HuH-7 (cell line): ENCODE measurements around the gene CLDN19.
A peak's percentile ranks its signal among the peaks of the same experiment; 100 is the strongest.

Source experiments
- DNase-seq: peaks from one replicate; pipeline ENCODE4 v3.0.0; 2011; ENCODE audit warnings: low spot score

Gene CLDN19

DNA sequence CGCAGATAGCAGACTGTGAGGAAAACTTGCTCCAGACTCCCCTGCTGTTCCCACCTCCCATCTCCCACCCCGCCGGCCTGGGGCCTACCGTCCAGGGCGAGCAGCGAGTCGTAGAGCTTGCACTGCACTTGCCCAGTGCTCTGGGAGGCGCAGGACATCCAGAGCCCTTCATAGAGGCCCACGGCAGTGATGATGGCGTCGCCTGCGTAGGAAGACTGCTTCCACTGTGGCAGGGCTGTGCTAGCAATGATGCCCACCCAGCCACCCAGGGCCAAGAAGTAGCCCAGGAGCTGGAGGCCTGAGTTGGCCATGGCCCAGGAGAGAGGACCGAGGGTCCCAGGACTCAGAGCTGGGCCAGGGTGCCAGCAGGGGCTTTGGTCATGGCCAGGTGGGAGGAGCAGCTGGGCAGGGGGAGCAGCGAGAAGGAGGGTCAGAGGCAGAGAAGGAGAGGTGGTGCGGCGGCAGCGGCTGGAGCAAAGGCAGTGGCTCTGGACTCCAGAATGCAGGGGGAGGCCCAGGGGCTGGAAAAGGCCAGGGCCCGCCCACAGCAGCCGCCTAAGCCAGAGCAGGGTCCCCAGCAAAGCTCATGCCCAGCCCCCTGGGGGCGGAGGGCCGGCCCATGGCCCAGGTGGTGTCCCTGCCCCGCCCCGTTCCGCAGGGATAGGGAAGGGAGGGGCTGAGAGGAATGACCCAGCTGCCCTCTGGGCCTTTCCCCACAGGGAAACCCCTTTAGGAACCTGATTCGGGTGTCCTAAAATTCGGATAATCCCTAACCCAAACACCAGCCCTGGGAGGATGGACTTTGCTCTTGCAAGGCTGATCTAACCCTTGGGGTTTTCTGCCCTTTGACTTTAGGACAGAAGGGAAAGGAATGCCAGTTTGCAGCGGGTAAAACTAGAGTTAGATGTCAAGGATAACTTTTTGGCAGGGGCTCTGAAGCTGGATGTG lies at the start of gene CLDN19:
Gene CLDN19 (minus strand): TSS at position 484 of the 948 bp plus-strand sequence. CDS start 173 bp downstream, at position 311.
- DNase-seq: peak; percentile 87

DNA sequence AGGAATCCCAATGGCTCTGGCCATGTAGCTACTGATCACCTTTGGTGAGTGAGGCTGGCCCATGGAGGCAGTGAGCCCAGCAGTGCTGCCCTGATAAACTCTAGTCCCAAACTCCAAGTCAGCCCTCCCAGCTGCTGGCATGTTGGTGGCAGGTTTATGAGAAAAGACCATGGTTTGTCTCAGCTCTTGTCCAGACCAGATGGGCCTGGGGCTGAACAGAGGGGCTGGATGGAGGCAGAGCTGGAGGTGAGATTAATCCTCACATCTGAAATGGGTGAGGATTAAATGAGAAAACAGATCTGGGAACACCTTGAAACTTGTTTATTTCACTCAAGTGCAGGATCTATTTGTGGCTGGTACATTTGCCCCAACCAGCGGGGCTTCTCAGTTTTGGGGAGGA lies 48.0 kb upstream of the CLDN19 start:
- DNase-seq: no peak

DNA sequence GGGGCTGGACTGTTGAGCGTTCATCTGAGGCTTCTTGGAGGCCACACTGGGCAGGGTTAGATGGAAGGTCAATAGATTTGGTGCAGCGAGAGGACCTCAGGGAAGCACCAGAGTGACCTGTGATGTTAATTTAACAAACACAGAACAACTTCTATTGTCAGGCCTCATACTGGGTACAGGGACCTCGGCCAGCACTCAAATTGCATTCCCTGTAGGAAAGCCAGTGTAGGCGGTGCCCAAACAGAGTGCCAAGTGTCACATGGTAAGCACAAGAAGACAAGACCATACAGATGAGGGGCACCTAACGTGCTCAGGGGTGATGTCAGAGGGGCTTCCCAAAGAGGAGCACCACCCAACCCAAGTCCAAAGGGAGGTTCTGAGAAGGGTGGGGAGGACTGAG lies 46.1 kb upstream of the CLDN19 start:
- no peak for DNase-seq

- no peak for DNase-seq
Observed at GRCh38 chr1:42784946-42785693, 45.1 kb upstream of the CLDN19 start, which contains the start of gene TMEM269. Gene TMEM269, plus strand, starts transcription at chr1:42784991. Its CDS starts 4,903 bp downstream, at chr1:42789894.

DNA sequence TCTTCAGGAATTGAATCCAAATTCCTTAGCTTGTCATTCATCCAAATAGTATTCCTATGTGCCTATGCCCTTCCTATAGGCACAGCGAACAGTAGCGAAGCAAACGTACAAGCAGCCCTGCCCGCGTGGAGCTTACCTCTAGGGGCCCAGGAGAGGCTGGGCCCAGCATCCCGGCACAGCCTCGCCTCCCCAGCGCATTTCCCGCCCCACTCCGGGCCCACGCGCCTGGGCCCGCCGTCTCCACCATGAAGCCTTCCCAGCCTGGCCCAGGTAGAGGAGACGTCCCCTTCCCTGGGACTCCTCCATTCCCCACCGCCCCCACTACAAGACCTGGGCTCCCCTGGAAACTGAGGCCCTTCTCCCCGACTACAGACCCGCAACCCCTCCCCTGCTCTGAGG lies 44.5 kb upstream of the CLDN19 start:
- DNase-seq: no peak

GRCh38 chr1:42783092-42783491 lies 43.1 kb upstream of the CLDN19 start:
- no peak for DNase-seq

- no peak for DNase-seq
Observed at GRCh38 chr1:42780176-42780575, 40.1 kb upstream of the CLDN19 start.

GRCh38 chr1:42779725-42780124 lies 39.7 kb upstream of the CLDN19 start:
- DNase-seq: no peak

GRCh38 chr1:42777852-42778251 lies 37.8 kb upstream of the CLDN19 start:
- DNase-seq: peak; percentile 77

GRCh38 chr1:42776502-42776901 lies 36.5 kb upstream of the CLDN19 start:
- DNase-seq: no peak

GRCh38 chr1:42774928-42775526 lies 35.0 kb upstream of the CLDN19 start:
- no peak for DNase-seq

GRCh38 chr1:42773420-42773819 lies 33.4 kb upstream of the CLDN19 start:
- no peak for DNase-seq

DNA sequence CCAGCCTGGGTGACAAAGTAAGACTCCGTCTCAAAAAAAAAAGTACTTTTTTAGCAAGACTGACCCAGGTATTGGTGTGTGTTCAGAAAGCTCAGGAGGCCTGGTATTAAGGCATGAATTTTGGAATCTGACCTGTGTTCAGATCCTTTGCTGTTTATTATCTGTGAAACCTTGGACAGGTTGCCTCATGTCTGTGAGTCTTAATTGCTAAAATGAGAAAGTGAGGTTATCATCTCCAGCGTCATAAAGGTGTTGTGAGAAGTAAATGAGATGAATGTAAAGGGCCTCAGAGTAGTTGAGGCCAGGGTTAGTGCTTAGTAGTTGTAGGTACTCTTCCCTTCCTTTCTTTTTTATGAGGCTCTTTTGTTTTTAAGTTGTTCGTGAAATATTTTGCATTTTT lies 29.8 kb upstream of the CLDN19 start:
- no peak for DNase-seq

DNA sequence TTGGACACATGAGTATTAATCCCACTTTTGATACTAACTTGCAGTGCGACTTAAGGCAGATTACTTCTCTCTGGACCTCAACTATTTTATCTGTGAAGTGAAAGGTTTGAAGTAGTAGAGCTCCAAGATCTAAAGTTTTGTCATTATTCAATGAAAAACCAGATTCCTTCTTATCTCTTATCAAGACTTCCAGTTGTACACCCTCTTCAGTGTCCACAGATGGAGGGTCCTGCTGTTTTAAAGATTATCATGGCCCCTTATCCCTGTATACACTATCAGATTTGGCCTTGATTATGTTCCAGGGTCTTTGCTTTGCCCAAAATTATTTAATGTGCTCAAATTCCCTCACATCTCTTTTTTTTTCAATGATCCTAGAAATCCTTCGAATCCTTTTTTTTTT lies 28.1 kb upstream of the CLDN19 start:
- DNase-seq: no peak

GRCh38 chr1:42767510-42768000 lies 27.5 kb upstream of the CLDN19 start:
- DNase-seq: no peak

GRCh38 chr1:42766741-42767509 lies 26.9 kb upstream of the CLDN19 start, which contains the start of the genes C1orf50 and P3H1:
Gene C1orf50, plus strand, starts transcription at chr1:42767249. Its CDS starts 63 bp downstream, at chr1:42767312.
Gene P3H1, minus strand, starts transcription at chr1:42767028. Its CDS starts 57 bp downstream, at chr1:42766971.
- DNase-seq: peak; percentile 95

GRCh38 chr1:42765832-42766740 lies 26.1 kb upstream of the CLDN19 start:
- peak; percentile 73 for DNase-seq

DNA sequence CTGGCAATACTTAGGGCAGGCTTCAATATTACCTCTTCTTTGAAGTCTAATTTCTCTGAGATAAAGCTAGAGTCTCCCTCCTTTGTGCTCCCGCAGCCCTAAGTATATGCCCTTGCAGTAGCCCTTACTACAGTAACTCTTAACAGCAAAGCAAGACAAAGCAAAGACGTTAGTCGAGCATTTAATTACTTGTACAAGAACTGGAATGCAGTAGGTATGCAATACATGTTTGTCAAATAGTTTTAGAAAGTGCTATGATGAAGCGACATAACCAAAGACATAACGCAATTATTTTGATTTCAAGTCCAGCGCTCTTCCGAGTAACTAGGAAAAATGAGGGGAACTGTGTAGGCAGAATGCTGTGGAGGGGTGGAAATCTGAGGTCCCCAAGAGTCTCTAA lies 25.2 kb upstream of the CLDN19 start:
- no peak for DNase-seq

GRCh38 chr1:42762269-42762668 lies 22.2 kb upstream of the CLDN19 start:
- no peak for DNase-seq

DNA sequence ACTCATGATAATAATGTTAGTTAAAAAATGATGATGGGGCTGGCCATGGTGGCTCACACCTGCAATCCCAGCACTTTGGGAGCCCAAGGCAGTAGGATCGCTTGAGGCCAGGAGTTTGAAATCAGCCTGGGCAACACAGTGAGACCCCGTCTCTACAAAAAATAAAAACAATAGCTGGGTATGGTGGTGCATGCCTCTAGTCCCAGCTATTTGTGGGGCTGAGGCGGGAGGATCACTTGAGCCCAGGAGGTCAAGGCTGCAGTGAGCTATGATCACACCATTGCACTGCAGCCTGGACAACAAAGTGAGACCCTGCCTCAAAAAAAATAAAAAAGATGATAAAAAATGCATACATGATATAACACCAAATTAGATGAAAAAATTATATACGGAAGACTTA lies 21.5 kb upstream of the CLDN19 start:
- DNase-seq: no peak
